ENCODE data around the gene NOP16. TPM values are rescaled to one million over a fixed set of nuclear protein-coding genes. Genes with fewer than 3 reads are reported as not detected.
"Not testable (repeated sequence)": the region's sequence is repeated elsewhere in the genome, so short reads cannot be mapped to it uniquely, and the experiment has no call there.

The NOP16 gene
- total and polyA plus RNA-seq, 8 donors = 4.7 to 23.2 (median 10.2) TPM

- H3K27ac ChIP-seq = no peak overlapping the region
- H3K4me3 ChIP-seq = no peak overlapping the region
- H3K9me3 ChIP-seq = no peaks in the 10 kb centered on the region
- DNase-seq = peak in 1 of 6 donors; percentile 21
- 83 to 84% methylated on average over 10 of the region's 10 CpGs for WGBS, 2 donors
- no peaks in the 10 kb centered on the region for H3K36me3 ChIP-seq
- intact Hi-C loops (cut with DNase I) = loop anchor here in 1 of 3 donors (10.0 kb wide), 1 partner anchor 162 kb away; no protein-coding TSS in a partner anchor
- no peak for ATAC-seq
- FAIRE-seq = no peak
- no peak for TF ChIP-seq CTCF (IDR thresholded peaks at IDR 0.05)
- H3K4me1 ChIP-seq = peaks cover 0 to 15% (median 0%) of the 10 kb centered on the region in 3 donors
- no peaks in the 10 kb centered on the region for H3K27me3 ChIP-seq
Observed at GRCh38 chr5:176412517-176413254, 24.3 kb upstream of the NOP16 start.

GRCh38 chr5:176410486-176411180 lies 22.2 kb upstream of the NOP16 start:
- peak in 1 of 6 donors; percentile 33 for DNase-seq
- no peak for TF ChIP-seq CTCF (IDR thresholded peaks at IDR 0.05)
- Histone ChIP-seq H3K27me3 (no peaks in the 10 kb centered on the region), H3K27ac (no peak overlapping the region), H3K4me3 (no peak overlapping the region), H3K36me3 (peaks cover 0 to 15% (median 0%) of the 10 kb centered on the region in 3 donors), H3K4me1 (peaks cover 0 to 11% (median 0%) of the 10 kb centered on the region in 3 donors), H3K9me3 (no peaks in the 10 kb centered on the region)
- no peak for FAIRE-seq
- 78 to 96% methylated on average over 5 of the region's 5 CpGs for WGBS, 2 donors
- no peak for ATAC-seq
- intact Hi-C loops (cut with DNase I) = loop anchor here in 1 of 3 donors (10.0 kb wide), 1 partner anchor 164 kb away; no protein-coding TSS in a partner anchor

- WGBS, 2 donors = 91 to 95% methylated on average over 4 of the region's 4 CpGs
- Histone ChIP-seq H3K27me3 (no peaks in the 10 kb centered on the region), H3K4me1 (peaks cover 0 to 4% (median 0%) of the 10 kb centered on the region in 3 donors), H3K4me3 (no peak overlapping the region), H3K36me3 (peaks cover 0 to 15% (median 0%) of the 10 kb centered on the region in 3 donors), H3K9me3 (no peaks in the 10 kb centered on the region), H3K27ac (no peak overlapping the region)
- no peak for TF ChIP-seq CTCF (IDR thresholded peaks at IDR 0.05)
- no peak for ATAC-seq
- no peak for DNase-seq
- no peak for FAIRE-seq
- intact Hi-C loops (cut with DNase I) = loop anchor here in 1 of 3 donors (10.0 kb wide), 1 partner anchor 165 kb away; no protein-coding TSS in a partner anchor
Observed at GRCh38 chr5:176409765-176410164, 21.4 kb upstream of the NOP16 start.

DNA sequence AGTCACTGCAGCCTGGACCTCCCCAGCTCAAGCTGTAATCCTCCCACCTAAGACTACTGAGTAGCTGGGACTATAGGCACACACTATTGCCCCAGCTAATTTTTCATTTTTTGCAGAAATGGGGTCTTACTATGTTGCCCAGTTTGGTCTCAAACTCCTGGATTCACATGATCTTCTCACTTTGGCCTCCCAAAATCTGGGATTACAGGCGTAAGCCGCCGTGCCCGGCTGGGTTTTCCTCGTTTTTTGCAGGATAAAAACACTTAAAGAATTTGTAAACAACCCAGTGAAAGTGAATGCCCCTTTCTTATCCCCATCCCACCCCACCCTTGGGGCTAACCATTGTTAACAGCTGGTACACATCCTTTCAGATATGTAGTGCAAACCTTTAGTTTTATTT lies 20.2 kb upstream of the NOP16 start:
- Histone ChIP-seq H3K36me3 (peaks cover 0 to 15% (median 0%) of the 10 kb centered on the region in 3 donors), H3K9me3 (no peaks in the 10 kb centered on the region), H3K4me3 (no peak overlapping the region), H3K27me3 (no peaks in the 10 kb centered on the region), H3K27ac (no peak overlapping the region), H3K4me1 (no peaks in the 10 kb centered on the region)
- no peak for FAIRE-seq
- TF ChIP-seq CTCF (IDR thresholded peaks at IDR 0.05) = no peak
- intact Hi-C loops (cut with DNase I) = no loop called here
- DNase-seq = no peak
- 92 to 93% methylated on average over 5 of the region's 5 CpGs for WGBS, 2 donors
- ATAC-seq = no peak

DNA sequence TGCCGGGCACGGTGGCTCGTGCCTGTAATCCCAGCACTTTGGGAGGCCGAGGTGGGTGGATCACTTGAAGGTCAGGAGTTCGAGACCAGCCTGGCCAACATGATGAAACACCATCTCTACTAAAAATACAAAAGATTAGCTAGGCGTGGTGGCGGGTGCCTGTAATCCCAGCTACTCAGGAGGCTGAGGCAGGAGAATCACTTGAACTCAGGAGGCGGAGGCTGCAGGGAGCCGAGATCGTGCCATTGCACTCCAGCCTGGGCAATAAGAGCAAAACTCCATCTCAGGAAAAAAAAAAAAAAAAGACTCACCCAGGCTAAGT lies 19.8 kb upstream of the NOP16 start:
- H3K4me1 ChIP-seq; DNase-seq; FAIRE-seq; H3K4me3 ChIP-seq; H3K27me3 ChIP-seq; intact Hi-C loops (cut with DNase I); ATAC-seq; H3K9me3 ChIP-seq; H3K27ac ChIP-seq: not testable (repeated sequence)
- H3K36me3 ChIP-seq = peaks cover 0 to 15% (median 0%) of the 10 kb centered on the region in 3 donors
- 93 to 95% methylated on average over 10 of the region's 10 CpGs for WGBS, 2 donors
